ENCODE data around the gene ATP4B. TPM values are rescaled to one million over a fixed set of nuclear protein-coding genes. Genes with fewer than 3 reads are reported as not detected.

Gene ATP4B
- polyA plus RNA-seq = under 1 TPM; 0.04 to 0.06 TPM

GRCh38 chr13:113657851-113658741, at the start of gene ATP4B:
TSS of gene ATP4B (minus strand) at chr13:113658198. CDS start at chr13:113658144, 54 bp downstream.
- Histone ChIP-seq H3K4me3 (ENCODE audit: low read depth in 1 of 2, low read length in 2 of 2) (no peak within 1 kb of the TSS), H3K36me3 (ENCODE audit: control insufficient read depth in 2 of 2, insufficient read depth in 2 of 2, low read length in 1 of 2) (no peaks in the 10 kb centered on the region), H3K9me3 (ENCODE audit: control insufficient read depth in 2 of 2, insufficient read depth in 1 of 2, low read depth in 1 of 2, low read length in 1 of 2) (no peaks in the 10 kb centered on the region), H3K27me3 (ENCODE audit: control insufficient read depth in 1 of 2, insufficient read depth in 2 of 2, low read length in 2 of 2) (no peaks in the 10 kb centered on the region), H3K4me1 (ENCODE audit: control insufficient read depth in 2 of 2, insufficient read depth in 2 of 2, low read length in 1 of 2) (no peaks in the 10 kb centered on the region), H3K27ac (ENCODE audit: low read depth in 2 of 2, low read length in 1 of 2) (no peak within 1 kb of the TSS)
- 81 to 86% methylated on average over 46 to 47 of the region's 47 CpGs for WGBS, 2 donors

- 86 to 87% methylated on average over 18 of the region's 18 CpGs for WGBS, 2 donors
- H3K9me3 ChIP-seq (ENCODE audit: control insufficient read depth in 2 of 2, insufficient read depth in 1 of 2, low read depth in 1 of 2, low read length in 1 of 2) = no peaks in the 10 kb centered on the region
- H3K27ac ChIP-seq (ENCODE audit: low read depth in 2 of 2, low read length in 1 of 2) = no peak overlapping the region
- no peaks in the 10 kb centered on the region for H3K4me1 ChIP-seq (ENCODE audit: control insufficient read depth in 2 of 2, insufficient read depth in 2 of 2, low read length in 1 of 2)
- no peaks in the 10 kb centered on the region for H3K27me3 ChIP-seq (ENCODE audit: control insufficient read depth in 1 of 2, insufficient read depth in 2 of 2, low read length in 2 of 2)
- H3K36me3 ChIP-seq (ENCODE audit: control insufficient read depth in 2 of 2, insufficient read depth in 2 of 2, low read length in 1 of 2) = no peaks in the 10 kb centered on the region
- H3K4me3 ChIP-seq (ENCODE audit: low read depth in 1 of 2, low read length in 2 of 2) = no peak overlapping the region
These were observed 14.1 kb upstream of the ATP4B start for GRCh38 chr13:113672002-113672651.

- Histone ChIP-seq H3K4me3 (ENCODE audit: low read depth in 1 of 2, low read length in 2 of 2) (no peak overlapping the region), H3K36me3 (ENCODE audit: control insufficient read depth in 2 of 2, insufficient read depth in 2 of 2, low read length in 1 of 2) (no peaks in the 10 kb centered on the region), H3K27ac (ENCODE audit: low read depth in 2 of 2, low read length in 1 of 2) (no peak overlapping the region), H3K9me3 (ENCODE audit: control insufficient read depth in 2 of 2, insufficient read depth in 1 of 2, low read depth in 1 of 2, low read length in 1 of 2) (no peaks in the 10 kb centered on the region), H3K27me3 (ENCODE audit: control insufficient read depth in 1 of 2, insufficient read depth in 2 of 2, low read length in 2 of 2) (no peaks in the 10 kb centered on the region), H3K4me1 (ENCODE audit: control insufficient read depth in 2 of 2, insufficient read depth in 2 of 2, low read length in 1 of 2) (no peaks in the 10 kb centered on the region)
- WGBS, 2 donors = 93 to 94% methylated on average over 54 of the region's 54 CpGs
These were observed 13.3 kb upstream of the ATP4B start for GRCh38 chr13:113671066-113672001.

GRCh38 chr13:113670541-113670940, 12.5 kb upstream of the ATP4B start:
- Histone ChIP-seq H3K9me3 (ENCODE audit: control insufficient read depth in 2 of 2, insufficient read depth in 1 of 2, low read depth in 1 of 2, low read length in 1 of 2) (no peaks in the 10 kb centered on the region), H3K4me1 (ENCODE audit: control insufficient read depth in 2 of 2, insufficient read depth in 2 of 2, low read length in 1 of 2) (peaks cover 0 to 1% of the 10 kb centered on the region in 2 donors), H3K4me3 (ENCODE audit: low read depth in 1 of 2, low read length in 2 of 2) (no peak overlapping the region), H3K27me3 (ENCODE audit: control insufficient read depth in 1 of 2, insufficient read depth in 2 of 2, low read length in 2 of 2) (no peaks in the 10 kb centered on the region), H3K36me3 (ENCODE audit: control insufficient read depth in 2 of 2, insufficient read depth in 2 of 2, low read length in 1 of 2) (no peaks in the 10 kb centered on the region), H3K27ac (ENCODE audit: low read depth in 2 of 2, low read length in 1 of 2) (no peak overlapping the region)
- WGBS, 2 donors = 90 to 92% methylated on average over 15 to 19 of the region's 19 CpGs

- no peaks in the 10 kb centered on the region for H3K36me3 ChIP-seq (ENCODE audit: control insufficient read depth in 2 of 2, insufficient read depth in 2 of 2, low read length in 1 of 2)
- 82 to 85% methylated on average over 21 of the region's 21 CpGs for WGBS, 2 donors
- H3K27ac ChIP-seq (ENCODE audit: low read depth in 2 of 2, low read length in 1 of 2) = no peak overlapping the region
- no peaks in the 10 kb centered on the region for H3K27me3 ChIP-seq (ENCODE audit: control insufficient read depth in 1 of 2, insufficient read depth in 2 of 2, low read length in 2 of 2)
- peaks cover 0 to 6% of the 10 kb centered on the region in 2 donors for H3K4me1 ChIP-seq (ENCODE audit: control insufficient read depth in 2 of 2, insufficient read depth in 2 of 2, low read length in 1 of 2)
- no peaks in the 10 kb centered on the region for H3K9me3 ChIP-seq (ENCODE audit: control insufficient read depth in 2 of 2, insufficient read depth in 1 of 2, low read depth in 1 of 2, low read length in 1 of 2)
- no peak overlapping the region for H3K4me3 ChIP-seq (ENCODE audit: low read depth in 1 of 2, low read length in 2 of 2)
These were observed 11.8 kb upstream of the ATP4B start for GRCh38 chr13:113669755-113670341.

- WGBS, 2 donors = 67 to 69% methylated on average over 13 of the region's 13 CpGs
These were observed 11.3 kb upstream of the ATP4B start for GRCh38 chr13:113669231-113669754.

GRCh38 chr13:113668491-113668971, 10.5 kb upstream of the ATP4B start:
- Histone ChIP-seq H3K9me3 (ENCODE audit: control insufficient read depth in 2 of 2, insufficient read depth in 1 of 2, low read depth in 1 of 2, low read length in 1 of 2) (no peaks in the 10 kb centered on the region), H3K4me3 (ENCODE audit: low read depth in 1 of 2, low read length in 2 of 2) (no peak overlapping the region), H3K4me1 (ENCODE audit: control insufficient read depth in 2 of 2, insufficient read depth in 2 of 2, low read length in 1 of 2) (peaks cover 0 to 6% of the 10 kb centered on the region in 2 donors), H3K27me3 (ENCODE audit: control insufficient read depth in 1 of 2, insufficient read depth in 2 of 2, low read length in 2 of 2) (no peaks in the 10 kb centered on the region), H3K36me3 (ENCODE audit: control insufficient read depth in 2 of 2, insufficient read depth in 2 of 2, low read length in 1 of 2) (no peaks in the 10 kb centered on the region), H3K27ac (ENCODE audit: low read depth in 2 of 2, low read length in 1 of 2) (no peak overlapping the region)
- 78% methylated on average over 24 of the region's 24 CpGs for WGBS, 2 donors

More at GRCh38 chr13:113669231-113669754, 11.3 kb upstream of the ATP4B start:
- Histone ChIP-seq H3K36me3 (ENCODE audit: control insufficient read depth in 2 of 2, insufficient read depth in 2 of 2, low read length in 1 of 2) (no peaks in the 10 kb centered on the region), H3K27ac (ENCODE audit: low read depth in 2 of 2, low read length in 1 of 2) (no peak overlapping the region), H3K9me3 (ENCODE audit: control insufficient read depth in 2 of 2, insufficient read depth in 1 of 2, low read depth in 1 of 2, low read length in 1 of 2) (no peaks in the 10 kb centered on the region), H3K4me3 (ENCODE audit: low read depth in 1 of 2, low read length in 2 of 2) (no peak overlapping the region), H3K4me1 (ENCODE audit: control insufficient read depth in 2 of 2, insufficient read depth in 2 of 2, low read length in 1 of 2) (peaks cover 0 to 6% of the 10 kb centered on the region in 2 donors), H3K27me3 (ENCODE audit: control insufficient read depth in 1 of 2, insufficient read depth in 2 of 2, low read length in 2 of 2) (no peaks in the 10 kb centered on the region)

- Histone ChIP-seq H3K4me1 (ENCODE audit: control insufficient read depth in 2 of 2, insufficient read depth in 2 of 2, low read length in 1 of 2) (peaks cover 0 to 6% of the 10 kb centered on the region in 2 donors), H3K4me3 (ENCODE audit: low read depth in 1 of 2, low read length in 2 of 2) (no peak overlapping the region), H3K27ac (ENCODE audit: low read depth in 2 of 2, low read length in 1 of 2) (no peak overlapping the region), H3K36me3 (ENCODE audit: control insufficient read depth in 2 of 2, insufficient read depth in 2 of 2, low read length in 1 of 2) (no peaks in the 10 kb centered on the region), H3K9me3 (ENCODE audit: control insufficient read depth in 2 of 2, insufficient read depth in 1 of 2, low read depth in 1 of 2, low read length in 1 of 2) (no peaks in the 10 kb centered on the region), H3K27me3 (ENCODE audit: control insufficient read depth in 1 of 2, insufficient read depth in 2 of 2, low read length in 2 of 2) (no peaks in the 10 kb centered on the region)
- 91 to 93% methylated on average over 29 of the region's 29 CpGs for WGBS, 2 donors
These were observed 9.9 kb upstream of the ATP4B start for GRCh38 chr13:113667771-113668490.
